RWPE1 (cell line): ENCODE results near the gene MDC1.

Source experiments
- CTCF ChIA-PET: fragments of 350-600 bp; sonication (Branson Sonifier 250); formaldehyde crosslinking; extraction: SDS; loops from one replicate; lab custom pipeline; 2021; lab: Yijun Ruan, JAX
- POLR2A ChIA-PET: fragments of 400-600 bp; formaldehyde crosslinking; extraction: SDS; loops from one replicate; lab custom pipeline; 2020; ENCODE audit warnings: antibody characterized with exemption; ENCODE audit not compliant: low non-redundant PET; lab: Yijun Ruan, JAX
- DNase-seq: peaks from one replicate; pipeline ENCODE4 v3.0.0; 2012; ENCODE audit warnings: low spot score
- H3K27ac ChIP-seq: fragments of 450-650 bp; 2 replicates; pipeline ENCODE4 v1.5.1; 2017
- CTCF ChIP-seq: fragments of 450-650 bp; conservative IDR thresholded peaks from 2 replicates; pipeline ENCODE4 v1.5.1; 2017; ENCODE audit warnings: low read depth, mild to moderate bottlenecking

The MDC1 gene

GRCh38 chr6:30754631-30755030 is 37.5 kb upstream of the MDC1 start:
- ChIA-PET POLR2A (no interaction called here), CTCF (no interaction called here)
- no peak for TF ChIP-seq CTCF
- DNase-seq, result no peak
- peak overlapping the region; percentile 32; the same call in 1 of the 2 replicates for H3K27ac ChIP-seq

- ChIA-PET POLR2A (interaction anchor here (0.6 to 1.8 kb wide), 7 partner anchors 8 to 440 kb away, joined by 3 to 10 read pairs (median 6); partner anchors contain the start of genes FLOT1 and IER3), CTCF (interaction anchor here (1.1 kb wide), 1 partner anchor 8 kb away, joined by 4 read pairs; no protein-coding TSS in a partner anchor)
- peak overlapping the region; percentile 98 for H3K27ac ChIP-seq
- peak; percentile 93 for DNase-seq
- no peak for TF ChIP-seq CTCF
These were observed 35.3 kb upstream of the MDC1 start for GRCh38 chr6:30752157-30752927.

GRCh38 chr6:30750379-30750668 is 33.2 kb upstream of the MDC1 start:
- H3K27ac ChIP-seq, result peak overlapping the region; percentile 98
- ChIA-PET CTCF (interaction anchor here (0.6 to 1.6 kb wide), 3 partner anchors 72 to 318 kb away, joined by 3 to 4 read pairs (median 4); no protein-coding TSS in a partner anchor), POLR2A (interaction anchor here (0.7 kb wide), 1 partner anchor 31 kb away, joined by 3 read pairs; no protein-coding TSS in a partner anchor)
- DNase-seq, result no peak
- TF ChIP-seq CTCF, result no peak

- ChIA-PET POLR2A (interaction anchor here (0.7 kb wide), 1 partner anchor 32 kb away, joined by 3 read pairs; no protein-coding TSS in a partner anchor), CTCF (interaction anchor here (1.6 kb wide), 1 partner anchor 73 kb away, joined by 4 read pairs; no protein-coding TSS in a partner anchor)
- H3K27ac ChIP-seq, result peak overlapping the region; percentile 85
- DNase-seq, result no peak
- no peak for TF ChIP-seq CTCF
These were observed 32.7 kb upstream of the MDC1 start for GRCh38 chr6:30749554-30750378.

- TF ChIP-seq CTCF, result no peak
- POLR2A ChIA-PET, result interaction anchor here (0.5 kb wide), 1 partner anchor 8 kb away, joined by 3 read pairs; no protein-coding TSS in a partner anchor
- CTCF ChIA-PET, result interaction anchor here (0.6 to 1.6 kb wide), 3 partner anchors 30 to 153 kb away, joined by 3 to 5 read pairs (median 4); no protein-coding TSS in a partner anchor
- H3K27ac ChIP-seq, result peak overlapping the region; percentile 85
- no peak for DNase-seq
These were observed 31.9 kb upstream of the MDC1 start for GRCh38 chr6:30748851-30749540.
